ENCODE measurements around the gene TGIF2. TPM values are rescaled to one million over a fixed set of nuclear protein-coding genes. Genes with fewer than 3 reads are reported as not detected.

The TGIF2 gene
- total RNA-seq, 1 donor from 2014 or later = 12.4 TPM

GRCh38 chr20:36614781-36615557 lies 41.6 kb downstream of the TGIF2 start:
- no peak for TF ChIP-seq CTCF (IDR thresholded peaks at IDR 0.05)
- no peaks in the 10 kb centered on the region for H3K9me3 ChIP-seq
- no peaks in the 10 kb centered on the region for H3K4me1 ChIP-seq
- H3K27ac ChIP-seq = no peak overlapping the region
- peaks cover 61% of the 10 kb centered on the region for H3K36me3 ChIP-seq
- ATAC-seq = no peak
- no peaks in the 10 kb centered on the region for H3K27me3 ChIP-seq (ENCODE audit: low read depth)
- no peak overlapping the region for H3K4me3 ChIP-seq
- intact Hi-C loops (cut with DNase I) = no loop called here
- no peak for DNase-seq

- TF ChIP-seq CTCF (IDR thresholded peaks at IDR 0.05) = no peak
- Histone ChIP-seq H3K27me3 (ENCODE audit: low read depth) (no peaks in the 10 kb centered on the region), H3K36me3 (peaks cover 1% of the 10 kb centered on the region), H3K4me1 (peaks cover 9% of the 10 kb centered on the region), H3K27ac (no peak overlapping the region), H3K4me3 (no peak overlapping the region), H3K9me3 (no peaks in the 10 kb centered on the region)
- no peak for ATAC-seq
- DNase-seq = no peak
- intact Hi-C loops (cut with DNase I) = no loop called here
Measured at GRCh38 chr20:36620917-36621316, 47.5 kb downstream of the TGIF2 start.

GRCh38 chr20:36623444-36623843 lies 50.0 kb downstream of the TGIF2 start:
- Histone ChIP-seq H3K4me1 (peaks cover 9% of the 10 kb centered on the region), H3K9me3 (no peaks in the 10 kb centered on the region), H3K27ac (no peak overlapping the region), H3K36me3 (no peaks in the 10 kb centered on the region), H3K4me3 (no peak overlapping the region), H3K27me3 (ENCODE audit: low read depth) (no peaks in the 10 kb centered on the region)
- no peak for TF ChIP-seq CTCF (IDR thresholded peaks at IDR 0.05)
- intact Hi-C loops (cut with DNase I) = no loop called here
- DNase-seq (no peak), ATAC-seq (no peak)

GRCh38 chr20:36624068-36624943 lies 50.9 kb downstream of the TGIF2 start:
- ATAC-seq = peak; percentile 70 to 82
- no peak overlapping the region for H3K4me3 ChIP-seq
- no peak for DNase-seq

GRCh38 chr20:36624944-36625324 lies 51.5 kb downstream of the TGIF2 start:
- TF ChIP-seq CTCF (IDR thresholded peaks at IDR 0.05) = no peak
- H3K27me3 ChIP-seq (ENCODE audit: low read depth) = no peaks in the 10 kb centered on the region
- DNase-seq (no peak), ATAC-seq (no peak)
- no peaks in the 10 kb centered on the region for H3K9me3 ChIP-seq
- H3K36me3 ChIP-seq = no peaks in the 10 kb centered on the region
- intact Hi-C loops (cut with DNase I) = no loop called here
- no peak overlapping the region for H3K27ac ChIP-seq
- H3K4me3 ChIP-seq = no peak overlapping the region
- H3K4me1 ChIP-seq = peaks cover 11% of the 10 kb centered on the region

More at GRCh38 chr20:36624068-36624943, 50.9 kb downstream of the TGIF2 start:
- intact Hi-C loops (cut with DNase I) = no loop called here
- peak overlapping the region; percentile 18 for H3K27ac ChIP-seq
- H3K4me1 ChIP-seq = peaks cover 9% of the 10 kb centered on the region
- H3K36me3 ChIP-seq = no peaks in the 10 kb centered on the region
- no peak for TF ChIP-seq CTCF (IDR thresholded peaks at IDR 0.05)
- H3K27me3 ChIP-seq (ENCODE audit: low read depth) = no peaks in the 10 kb centered on the region
- no peaks in the 10 kb centered on the region for H3K9me3 ChIP-seq

Data from lower lobe of right lung (tissue), 2 donors.